GM21717 (cell line): ENCODE measurements around the gene CBLN4.

Experiments
- ATAC-seq: cut with Tn5 transposase; IDR thresholded peaks from one replicate; pipeline ENCODE4 v1.9.1; 2021; ENCODE audit warnings: mild to moderate bottlenecking, moderate library complexity; ENCODE audit not compliant: unreplicated experiment

Gene CBLN4

DNA sequence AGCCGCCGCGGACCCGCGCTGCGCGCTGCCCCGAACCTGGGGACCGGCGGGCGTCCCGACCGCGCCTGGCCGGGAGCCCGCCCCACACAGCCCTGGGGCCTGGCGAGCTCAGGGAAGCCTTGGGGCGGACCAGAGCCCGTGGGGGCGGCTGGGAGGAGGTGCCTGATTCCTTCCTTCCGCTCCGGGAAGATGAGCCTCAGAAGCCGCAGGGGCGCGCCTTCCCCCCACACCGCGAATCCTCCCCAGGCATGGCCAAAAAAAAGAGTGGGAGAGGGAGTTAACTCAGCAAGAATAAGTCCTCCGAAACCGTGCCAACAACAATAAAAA is at the start of gene CBLN4:
Gene CBLN4 (minus strand): TSS at position 131 of the 327 bp plus-strand sequence. CDS start 1,348 bp downstream, outside the sequence.
- no peak for ATAC-seq

DNA sequence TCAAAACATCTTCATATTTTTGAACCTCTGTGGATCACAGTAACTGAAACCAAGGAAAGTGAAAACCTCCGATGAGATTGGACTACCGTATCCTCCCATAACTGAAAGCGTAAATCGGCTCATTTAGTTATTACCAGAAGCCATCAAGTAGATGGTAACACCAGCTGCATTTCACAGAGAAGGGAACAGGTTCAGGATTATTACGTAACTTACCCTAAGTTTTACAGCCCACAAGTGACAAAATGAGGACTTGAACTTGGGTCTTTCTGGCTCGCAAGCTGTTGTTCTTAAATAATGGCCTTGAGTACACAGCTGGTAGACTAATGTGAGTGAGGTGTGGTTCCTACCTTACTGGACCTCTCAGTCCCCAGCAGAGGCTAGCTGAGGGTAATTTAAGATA is 37.9 kb upstream of the CBLN4 start:
- no peak for ATAC-seq

DNA sequence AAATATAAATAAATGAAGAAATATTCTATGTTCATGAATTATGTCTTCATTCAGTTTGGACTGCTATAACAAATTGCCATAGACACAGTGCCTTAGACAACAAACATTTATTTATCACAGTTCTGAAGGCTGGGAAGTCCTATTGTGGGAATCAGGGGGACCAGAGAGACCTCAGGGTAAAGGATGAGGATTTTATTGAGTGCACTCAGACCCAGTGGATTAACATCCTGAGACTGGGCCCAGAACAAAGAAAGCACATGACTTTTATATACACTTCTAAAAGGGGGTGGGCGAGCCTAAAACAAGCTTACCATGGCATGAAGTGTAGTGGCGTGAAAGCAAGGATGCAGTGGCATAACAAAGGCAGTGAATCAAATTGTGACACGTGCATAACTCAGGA is 26.9 kb upstream of the CBLN4 start:
- ATAC-seq = no peak

DNA sequence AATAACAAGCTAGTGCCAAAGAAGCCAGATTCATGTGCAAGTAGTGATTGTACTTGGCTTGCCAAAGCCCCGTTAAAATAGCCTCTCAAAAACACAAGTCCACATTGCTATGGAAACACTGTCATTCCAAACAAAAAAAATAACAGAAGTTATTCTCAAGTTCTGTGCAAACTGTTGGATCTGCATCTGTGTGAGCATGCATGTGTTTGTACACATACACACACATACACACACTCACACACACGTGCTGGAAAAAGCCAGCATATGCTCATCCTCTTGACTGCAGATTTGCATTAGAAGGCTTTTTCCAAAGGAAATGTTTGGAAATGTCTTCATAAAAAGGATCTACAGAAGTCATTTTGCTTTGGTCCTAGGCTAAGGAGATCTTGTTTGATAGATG is 13.4 kb upstream of the CBLN4 start:
- ATAC-seq = no peak

DNA sequence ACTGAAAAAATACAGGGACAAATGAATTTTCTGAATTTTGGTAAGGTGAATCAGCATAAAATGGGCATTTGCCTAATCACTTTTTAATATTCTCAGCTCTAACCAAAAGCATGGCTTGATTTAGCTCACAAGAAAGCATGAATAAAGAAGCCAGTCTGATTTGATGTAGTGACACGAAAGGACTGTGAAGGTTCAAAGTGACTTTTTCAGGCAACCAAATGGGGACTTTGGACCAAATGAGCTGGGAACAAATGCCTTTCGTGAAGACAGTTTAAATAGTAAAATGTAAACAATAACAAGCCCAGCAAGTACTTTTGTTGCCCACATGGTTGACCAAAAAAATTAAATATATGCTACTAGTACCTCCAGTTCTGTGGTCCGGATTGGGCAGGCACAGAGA is 12.9 kb upstream of the CBLN4 start:
- ATAC-seq = no peak

DNA sequence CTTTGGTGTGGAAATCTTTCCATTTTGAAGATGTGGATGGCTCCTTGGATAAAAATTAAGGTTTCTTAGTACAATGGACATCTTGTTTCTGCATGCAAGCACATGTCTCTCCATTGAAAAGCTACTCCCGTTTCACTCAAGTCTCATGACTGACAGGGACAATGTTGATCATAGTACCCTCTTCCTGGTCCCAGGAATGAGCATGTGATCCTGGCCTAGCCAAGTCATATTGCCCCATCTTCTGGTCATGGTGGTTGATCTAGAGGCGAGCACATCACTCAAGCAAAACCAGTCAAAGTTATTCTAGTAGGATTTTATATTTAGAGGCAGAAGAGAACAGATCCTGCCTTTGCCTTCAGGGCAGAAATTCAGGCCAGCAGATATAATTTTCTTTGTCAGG is 12.2 kb upstream of the CBLN4 start:
- no peak for ATAC-seq

DNA sequence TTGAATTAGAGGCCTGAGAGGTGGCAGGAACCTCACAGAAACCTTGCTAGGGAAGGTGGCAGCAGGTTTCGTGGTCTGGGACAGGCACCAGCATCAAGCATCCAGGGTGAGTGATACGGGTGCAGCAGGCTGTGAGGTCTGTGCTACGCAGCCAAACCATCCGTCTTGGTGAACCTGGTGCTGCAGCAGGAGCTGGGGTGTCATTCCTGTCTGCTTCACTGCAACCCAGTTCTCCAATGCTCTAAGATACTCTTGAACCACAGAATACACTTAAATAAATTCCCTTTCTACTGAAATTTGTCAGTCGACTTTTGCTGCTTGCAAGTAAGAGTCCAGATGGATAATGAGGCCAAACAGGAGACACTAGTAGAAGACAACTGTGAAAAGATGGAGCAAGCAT is 9.7 kb upstream of the CBLN4 start:
- ATAC-seq = no peak

DNA sequence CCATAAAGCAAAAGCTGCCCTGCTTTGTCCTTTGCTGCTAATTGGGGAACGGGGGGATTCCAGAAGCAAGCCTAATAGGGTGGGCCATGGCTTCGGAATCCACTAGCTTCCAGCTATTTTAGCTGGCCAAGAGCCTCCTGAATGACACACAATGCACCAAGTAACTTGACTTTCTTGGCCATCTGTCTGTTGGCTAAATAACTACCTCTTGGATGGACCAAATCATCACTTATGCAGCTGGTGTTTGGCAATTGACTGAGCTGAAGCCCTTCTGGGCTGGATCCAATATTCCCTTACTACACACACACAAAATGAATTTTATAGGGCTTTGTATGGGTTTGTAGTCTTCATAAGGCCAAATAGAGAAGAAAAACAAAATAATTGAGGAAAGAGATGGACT is 8.8 kb upstream of the CBLN4 start:
- no peak for ATAC-seq

DNA sequence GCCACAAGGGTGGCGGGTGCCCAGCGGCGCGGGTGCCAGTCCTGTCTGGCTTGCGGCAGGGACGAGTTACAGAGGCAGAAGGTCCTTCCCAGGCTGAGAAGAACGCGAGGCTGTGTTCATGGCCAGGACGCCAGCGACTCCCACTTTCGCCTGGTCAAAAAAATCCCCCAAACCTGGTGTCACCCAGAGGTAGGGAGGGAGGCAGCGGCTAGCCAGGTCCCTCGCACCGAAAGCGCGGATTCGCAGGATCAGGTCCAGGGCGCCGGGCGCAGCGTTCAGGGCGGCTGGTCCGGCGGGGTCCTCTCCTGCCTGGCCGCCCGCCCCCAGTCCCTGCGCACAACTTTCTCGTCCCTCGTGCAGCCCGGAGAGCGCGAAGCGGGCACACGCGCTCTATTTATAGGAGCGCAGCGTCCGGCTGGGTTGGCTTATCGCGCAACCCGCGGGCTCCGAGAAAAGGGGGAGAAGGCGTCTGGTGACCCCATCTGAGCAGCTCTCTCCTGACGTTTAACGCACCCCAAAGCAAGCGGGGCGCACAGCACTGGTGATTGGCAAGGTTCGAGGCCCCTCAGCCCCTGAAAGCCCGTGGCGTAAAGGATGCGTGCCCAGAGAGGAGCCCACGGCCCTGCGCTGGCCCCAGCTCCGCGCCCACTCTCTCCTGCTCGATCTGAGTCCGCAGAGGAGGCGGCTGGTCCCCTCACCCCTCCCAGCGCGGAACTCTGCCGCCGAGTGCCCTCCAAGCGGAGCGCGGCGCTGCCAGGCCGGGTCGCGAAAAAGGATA is 519 bp downstream of the CBLN4 start:
- no peak for ATAC-seq

DNA sequence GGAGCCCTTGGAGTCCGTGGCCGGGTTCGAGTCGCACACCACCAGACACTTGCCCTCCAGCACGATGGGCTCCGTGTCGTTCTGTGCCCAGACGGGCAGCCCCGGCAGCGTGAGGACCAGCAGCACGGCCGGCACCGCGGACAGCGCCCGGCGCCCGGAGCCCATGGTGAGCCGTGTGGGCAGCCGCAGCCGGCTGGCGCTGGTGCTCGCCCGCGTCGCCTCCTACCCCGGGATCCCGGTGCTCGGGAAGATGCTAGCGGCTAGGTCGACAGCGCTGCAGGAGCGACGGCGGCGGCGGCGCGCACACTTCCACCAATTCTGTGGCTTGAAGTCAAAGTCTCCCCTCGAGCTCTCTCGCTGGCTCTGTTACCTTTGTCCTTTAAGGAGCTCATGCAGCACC is 1.3 kb downstream of the CBLN4 start:
- ATAC-seq = no peak

DNA sequence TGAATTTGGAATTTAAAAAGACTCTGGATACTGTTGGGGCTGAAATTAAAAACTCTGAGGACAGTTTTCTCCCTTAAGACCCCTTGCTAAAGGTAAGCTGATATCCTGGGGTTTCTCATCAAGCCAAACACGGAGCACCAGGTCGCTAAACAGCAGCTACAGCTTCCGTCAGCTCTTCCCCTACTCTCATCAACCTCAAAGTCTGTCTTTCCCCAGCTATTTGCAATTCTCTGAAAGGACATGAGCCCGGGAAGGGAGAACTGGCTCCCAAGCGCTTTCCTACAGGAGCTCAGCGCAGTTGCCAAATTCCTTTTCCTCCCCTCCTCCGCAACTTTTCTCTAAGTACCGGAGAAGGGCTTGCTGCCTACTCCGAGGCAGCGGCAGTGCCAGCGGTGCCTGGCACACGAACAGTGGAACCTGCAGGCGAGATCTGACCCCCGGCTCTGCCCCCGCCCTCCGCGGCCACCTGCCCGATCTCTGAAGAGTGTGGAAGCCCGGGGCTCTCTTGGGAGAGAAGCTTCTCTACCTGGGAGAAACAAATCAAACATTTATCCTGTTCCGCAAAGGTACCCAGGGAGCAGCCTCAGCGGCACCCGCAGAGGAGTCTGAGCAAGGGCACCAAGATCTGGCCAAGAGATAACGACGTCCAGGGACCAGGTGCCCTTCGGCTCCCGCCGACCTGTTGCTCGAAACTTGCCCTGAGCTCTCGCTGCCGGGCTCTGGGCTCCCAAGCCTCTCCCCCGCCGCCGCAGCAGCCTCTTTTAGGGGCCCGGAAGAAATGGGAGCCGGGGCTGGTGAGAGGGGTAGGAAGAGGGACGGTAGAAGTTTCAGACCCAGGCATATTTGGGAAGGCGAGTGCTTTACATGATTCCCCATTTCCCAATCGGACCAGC is 2.2 kb downstream of the CBLN4 start:
- ATAC-seq = no peak

DNA sequence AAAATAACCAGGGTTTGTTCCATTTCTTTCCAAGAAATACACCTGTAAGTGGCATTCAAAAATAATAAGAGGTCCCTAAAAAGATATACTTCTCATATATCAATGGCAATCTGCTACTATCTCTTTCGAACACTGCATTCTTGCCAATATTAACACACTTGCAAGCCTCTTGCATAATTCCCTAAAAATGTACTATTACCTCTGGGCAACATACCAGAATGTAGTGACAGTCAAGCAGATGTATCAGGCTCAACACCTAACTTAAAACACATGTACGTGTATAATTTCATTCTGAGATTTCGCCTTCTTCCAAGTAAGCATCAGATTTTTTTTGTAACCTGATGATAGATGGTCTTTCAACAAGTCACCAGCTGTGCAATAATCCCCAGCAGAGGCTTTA is 3.4 kb downstream of the CBLN4 start:
- ATAC-seq = no peak

DNA sequence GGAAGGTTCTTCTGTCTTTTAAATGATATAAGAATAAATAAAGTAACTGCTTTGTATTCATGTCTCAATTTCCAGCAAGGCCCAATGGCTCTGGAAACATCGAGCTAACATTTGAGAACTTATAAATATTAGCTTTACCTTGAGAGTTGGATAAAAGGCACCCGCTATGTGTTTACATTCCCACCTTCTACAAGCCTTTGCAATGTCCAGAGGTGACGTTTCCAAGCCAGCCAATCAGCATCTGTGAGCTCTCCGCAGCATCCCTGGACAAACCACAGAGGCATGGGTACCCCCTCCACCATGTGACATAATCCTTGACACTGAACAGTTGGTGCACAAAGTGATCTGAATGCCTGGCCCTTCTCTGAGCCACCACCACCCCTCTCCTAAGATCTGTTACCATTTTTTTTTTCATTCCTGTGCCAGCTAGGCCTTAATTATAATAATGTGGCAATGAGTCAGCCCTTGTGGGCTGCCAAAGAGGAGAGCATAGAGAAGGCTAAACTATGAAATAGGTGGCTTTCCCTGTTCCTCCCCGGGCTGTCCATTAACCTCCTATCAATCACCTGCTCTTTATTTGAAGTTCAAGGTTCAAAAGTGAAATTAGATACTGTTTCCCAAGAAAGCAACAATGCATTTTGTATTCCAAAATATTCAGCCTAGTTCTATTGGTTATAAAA is 4.1 kb downstream of the CBLN4 start:
- ATAC-seq = no peak

DNA sequence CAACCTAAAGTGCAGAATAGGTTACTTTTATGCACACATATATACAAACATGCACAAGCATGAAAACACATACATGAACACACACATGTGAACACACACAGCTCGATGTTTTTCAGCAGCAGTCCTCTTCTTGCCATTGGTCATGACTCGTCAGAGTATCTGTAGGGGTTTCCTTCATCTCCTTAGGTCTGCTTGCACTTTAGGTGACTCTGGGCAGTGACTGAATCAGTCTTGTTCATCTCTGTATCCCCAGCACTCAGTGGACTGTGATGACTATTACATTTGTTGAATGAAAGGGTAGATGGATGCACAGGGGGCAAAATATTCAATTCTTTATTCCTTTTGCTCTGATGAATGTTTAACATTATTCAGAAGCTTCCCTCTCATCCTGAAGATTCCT is 26.8 kb downstream of the CBLN4 start:
- ATAC-seq = no peak

DNA sequence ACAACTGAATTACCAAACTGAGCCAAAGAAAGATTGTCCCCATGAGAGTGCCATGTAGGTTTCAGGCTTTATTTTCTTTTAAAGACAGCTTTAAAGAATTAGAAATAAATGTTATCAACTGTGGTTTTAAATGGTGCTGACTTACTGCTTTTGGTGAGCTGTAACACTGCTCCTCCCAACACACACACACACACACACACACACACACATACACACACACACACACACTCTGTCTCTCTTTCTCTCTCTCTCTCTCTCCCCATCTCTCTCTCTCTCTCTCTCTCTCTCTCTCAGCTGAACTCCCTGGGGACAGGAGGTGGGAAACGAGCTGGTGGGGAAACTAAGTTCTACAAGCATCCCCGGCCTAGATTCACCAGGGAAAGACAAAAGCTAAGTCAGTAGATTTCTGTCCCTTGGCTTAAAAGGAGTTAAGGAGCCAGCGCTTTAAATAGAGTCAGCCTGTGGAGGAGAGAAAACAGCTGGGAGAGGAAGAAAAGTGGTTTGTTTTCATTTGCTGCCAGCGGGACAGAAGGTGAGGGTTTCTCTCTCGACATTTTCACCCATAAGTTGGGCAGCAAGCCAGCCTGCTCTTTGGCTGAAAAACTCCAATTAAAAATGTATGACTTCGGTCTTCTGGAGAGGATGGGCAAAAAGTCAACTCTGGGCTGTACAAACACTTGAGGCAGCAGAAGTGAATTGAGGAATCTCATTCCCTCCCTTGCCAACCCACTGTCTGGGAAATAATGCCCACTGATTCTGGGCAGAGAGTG is 27.4 kb downstream of the CBLN4 start:
- no peak for ATAC-seq

DNA sequence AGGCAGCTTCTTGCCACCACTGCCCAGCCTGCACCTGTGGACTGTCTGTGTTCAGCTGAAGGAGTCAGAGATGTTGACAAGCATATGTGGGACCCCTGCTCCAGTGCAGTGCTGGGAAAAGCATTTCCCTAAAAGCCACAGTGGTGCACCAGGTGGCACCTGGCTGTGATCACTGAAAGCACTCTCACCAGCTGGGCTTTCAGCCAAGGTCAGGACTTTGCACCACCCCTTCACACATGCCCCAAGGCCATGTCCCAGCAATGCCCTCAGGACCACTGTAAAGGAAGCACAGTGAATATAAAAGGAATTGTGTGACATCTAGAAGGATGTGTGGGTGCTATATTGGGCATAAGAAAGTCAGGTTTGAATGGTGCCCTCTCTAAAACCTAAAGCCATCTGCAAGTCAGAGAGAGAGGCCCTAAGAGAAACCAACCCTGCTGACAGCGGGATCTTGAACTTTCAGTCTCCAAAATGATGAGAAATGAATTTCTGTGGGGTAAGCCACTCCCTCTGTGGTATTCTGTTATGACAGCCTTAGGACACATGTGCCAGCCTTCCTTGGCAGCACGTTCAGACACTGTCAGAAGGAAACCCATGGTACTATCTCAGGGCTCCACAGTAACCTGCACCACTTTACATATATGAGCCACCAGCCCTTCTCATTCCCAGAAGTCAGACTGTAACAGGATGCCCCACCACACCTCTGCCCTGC is 30.7 kb downstream of the CBLN4 start:
- no peak for ATAC-seq

DNA sequence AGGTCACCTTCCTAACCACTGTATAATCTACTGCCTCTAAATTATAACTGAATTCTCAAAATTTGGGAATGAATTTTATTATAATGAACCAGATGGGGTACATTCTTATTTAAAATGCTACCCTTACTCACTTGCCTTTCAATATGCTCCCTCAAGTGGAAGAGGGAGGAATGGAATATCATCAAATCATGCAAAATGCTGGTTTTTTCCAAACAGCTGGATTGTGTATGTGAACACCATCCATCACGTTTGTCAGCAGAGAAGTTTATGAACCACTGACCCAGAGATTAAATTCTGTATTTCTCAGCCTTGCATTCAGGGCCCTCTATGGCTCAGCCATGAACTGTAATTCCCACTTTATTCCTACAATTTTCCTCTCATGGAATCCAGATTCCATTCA is 40.5 kb downstream of the CBLN4 start:
- ATAC-seq = no peak

DNA sequence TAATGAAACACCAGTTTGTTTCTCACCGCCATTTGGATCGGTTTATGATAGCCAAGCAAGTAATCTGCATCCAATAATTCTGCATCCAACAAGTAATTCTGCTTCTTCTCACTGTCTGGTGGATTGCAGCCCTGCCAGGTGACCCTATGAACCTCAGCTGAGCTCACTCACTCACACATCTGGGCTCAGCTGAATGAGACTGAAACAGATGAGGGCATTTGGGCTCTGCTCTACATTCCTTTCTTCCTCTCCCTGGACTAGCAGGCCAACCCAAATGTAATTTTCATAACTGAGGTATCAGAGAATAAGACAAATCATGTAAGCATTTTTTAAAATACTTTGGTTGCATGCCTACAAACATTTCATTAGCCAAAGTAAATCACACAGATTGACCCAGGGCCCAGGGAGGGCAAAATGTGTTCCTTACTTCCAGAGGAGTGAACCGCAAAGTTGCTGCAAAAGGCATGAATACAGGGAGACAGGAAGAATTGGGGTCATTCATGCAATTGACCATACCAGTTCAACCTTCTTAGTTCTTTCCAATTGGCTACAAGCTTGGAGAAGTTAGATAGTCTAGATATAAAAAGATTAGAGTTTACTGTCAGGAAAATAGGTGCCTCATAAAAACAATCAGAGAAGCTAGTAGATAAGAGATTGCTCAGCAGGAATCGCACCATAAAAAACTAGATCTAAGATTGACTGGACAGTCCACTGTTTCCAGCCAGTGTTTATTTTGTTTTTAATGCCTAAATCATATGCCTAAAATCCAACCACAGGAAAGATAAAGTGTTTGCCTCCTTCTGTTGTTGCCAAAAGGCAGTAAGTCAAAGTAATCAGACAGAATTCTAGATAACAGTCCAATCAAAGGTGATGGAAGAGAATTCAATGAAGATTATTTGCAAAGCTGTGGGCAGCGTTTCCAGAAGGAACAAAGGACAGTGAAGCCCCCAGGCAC is 43.7 kb downstream of the CBLN4 start:
- ATAC-seq = no peak

DNA sequence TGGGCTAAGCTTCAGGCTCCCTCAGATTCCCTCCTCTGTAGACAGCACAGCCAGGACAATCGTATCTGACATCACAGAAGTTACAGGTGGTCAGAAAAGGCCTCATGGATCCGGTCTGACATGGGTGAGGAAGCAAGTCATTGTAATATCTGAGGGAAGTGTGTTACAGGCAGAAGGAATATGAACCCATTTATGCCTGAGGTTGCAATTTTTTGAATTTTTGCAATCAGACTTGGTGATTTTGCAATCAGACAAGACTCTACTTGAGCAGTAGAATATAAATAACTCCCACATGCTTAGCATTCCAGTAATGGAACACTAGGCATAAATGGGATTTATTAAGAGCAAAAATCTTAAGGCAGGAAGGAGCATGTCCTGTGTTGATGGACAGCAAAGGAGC is 52.1 kb downstream of the CBLN4 start:
- ATAC-seq = no peak
